Gastroesophageal sphincter (tissue), 4 donors: ENCODE data around the gene GABRG3. TPM values are rescaled to one million over a fixed set of nuclear protein-coding genes. Genes with fewer than 3 reads are reported as not detected.

ENCODE experiments used
- ATAC-seq: fragments of 150-250 bp; one replicate; pipeline ENCODE4 v1.9.1; 2016; ENCODE audit warnings: mild to moderate bottlenecking, moderate library complexity
- H3K27ac ChIP-seq, 4 donors: fragments of 200-600 bp; sonication (generic) in 3 of 4; 1 replicate in 3 of 4; 2 replicates in 1 of 4; pipeline ENCODE4 v1.5.1; 2016 to 2019
- H3K27me3 ChIP-seq: fragments of 200-600 bp; sonication (generic); one replicate; pipeline ENCODE4 v1.5.1; 2019
- H3K36me3 ChIP-seq, 2 donors: fragments of 200-600 bp; sonication (generic); one replicate each; pipeline ENCODE4 v1.5.1; 2019; ENCODE audit warnings: control low read depth in 1 of 2
- H3K4me1 ChIP-seq, 3 donors: fragments of 200-600 bp; sonication (generic); 1 replicate in 2 of 3; 2 replicates in 1 of 3; pipeline ENCODE4 v1.5.1; 2016 to 2019; ENCODE audit warnings: control low read depth in 2 of 3
- H3K4me3 ChIP-seq, 2 donors: fragments of 200-600 bp; sonication (generic); one replicate each; pipeline ENCODE4 v1.5.1; 2019; ENCODE audit warnings: mild to moderate bottlenecking in 1 of 2, moderate library complexity in 1 of 2
- H3K9me3 ChIP-seq, 3 donors: fragments of 200-600 bp; sonication (generic); one replicate each; pipeline ENCODE4 v1.5.1; 2017 to 2019; ENCODE audit warnings: control low read depth in 2 of 3
- CTCF ChIP-seq, 4 experiments: fragments of 200-600 bp in 2 of 4; fragments of 450-650 bp in 2 of 4; sonication (generic) in 1 of 4; IDR thresholded peaks; one replicate each; pipeline ENCODE4 v1.5.1; 2017 to 2019; ENCODE audit warnings: antibody characterized with exemption in 4 of 4, mild to moderate bottlenecking in 2 of 4, moderate library complexity in 2 of 4
- EP300 ChIP-seq: sonication (generic); formaldehyde crosslinking; IDR thresholded peaks from one replicate; pipeline ENCODE4 v1.6.1; 2017; ENCODE audit warnings: antibody characterized with exemption, mild to moderate bottlenecking
- POLR2A ChIP-seq, 2 donors: fragments of 450-650 bp; IDR thresholded peaks; one replicate each; pipeline ENCODE4 v1.6.1; 2017; ENCODE audit warnings: antibody characterized with exemption in 2 of 2, mild to moderate bottlenecking in 2 of 2, moderate library complexity in 1 of 2
- POLR2AphosphoS5 ChIP-seq: sonication (generic); formaldehyde crosslinking; IDR thresholded peaks from one replicate; pipeline ENCODE4 v1.6.1; 2017; ENCODE audit warnings: antibody characterized with exemption
- WGBS, 2 donors: methylation state at CpG; one replicate each; pipeline ENCODE4 v1.1.5; 2018; ENCODE audit warnings: low coverage in 1 of 2; 5-methylcytosine and 5-hydroxymethylcytosine counted together
- total RNA-seq, 4 donors: library from RNA; depleted of rRNA; stranded (reverse); fragments of >200 nt; gene quantifications; one replicate each; pipeline ENCODE4 v1.1.0, GENCODE V29; 2016

Gene GABRG3
- total RNA-seq, 4 donors from 2014 or later = under 0.01 to 0.04 TPM; not detected in 2

GRCh38 chr15:27084844-27085243 is 113.9 kb downstream of the GABRG3 start:
- H3K9me3 ChIP-seq = peaks cover 0 to 10% (median 0%) of the 10 kb centered on the region in 3 donors
- H3K4me1 ChIP-seq = no peaks in the 10 kb centered on the region
- no peak for ATAC-seq
- 100% methylated on average over 2 of the region's 3 CpGs for WGBS, 2 donors
- no peak overlapping the region for H3K4me3 ChIP-seq
- H3K27ac ChIP-seq = no peak overlapping the region
- TF ChIP-seq POLR2A (IDR thresholded peaks at IDR 0.05) (no peak), CTCF (IDR thresholded peaks at IDR 0.05) (no peak), POLR2AphosphoS5 (no peak), EP300 (no peak)
- H3K27me3 ChIP-seq = no peaks in the 10 kb centered on the region
- no peaks in the 10 kb centered on the region for H3K36me3 ChIP-seq

GRCh38 chr15:27086149-27086548 is 115.2 kb downstream of the GABRG3 start:
- no peak overlapping the region for H3K4me3 ChIP-seq

GRCh38 chr15:27086805-27087204 is 115.8 kb downstream of the GABRG3 start:
- Histone ChIP-seq H3K4me1 (no peaks in the 10 kb centered on the region), H3K27me3 (no peaks in the 10 kb centered on the region), H3K9me3 (peaks cover 0 to 17% (median 0%) of the 10 kb centered on the region in 3 donors), H3K36me3 (no peaks in the 10 kb centered on the region), H3K4me3 (no peak overlapping the region), H3K27ac (no peak overlapping the region)
- ATAC-seq = no peak
- 65% methylated on average over 4 of the region's 11 CpGs; no CpG with 5 or more reads in 1 of the 2 donors for whole genome bisulfite sequencing, 2 donors
- no peak for TF ChIP-seq CTCF (IDR thresholded peaks at IDR 0.05)
- no peak for TF ChIP-seq POLR2AphosphoS5
- TF ChIP-seq EP300 = no peak
- TF ChIP-seq POLR2A (IDR thresholded peaks at IDR 0.05) = no peak

More at GRCh38 chr15:27086149-27086548, 115.2 kb downstream of the GABRG3 start:
- TF ChIP-seq POLR2A (IDR thresholded peaks at IDR 0.05) = no peak
- no peak for TF ChIP-seq CTCF (IDR thresholded peaks at IDR 0.05)
- Histone ChIP-seq H3K4me1 (no peaks in the 10 kb centered on the region), H3K27ac (no peak overlapping the region), H3K36me3 (no peaks in the 10 kb centered on the region), H3K9me3 (peaks cover 0 to 17% (median 0%) of the 10 kb centered on the region in 3 donors), H3K27me3 (no peaks in the 10 kb centered on the region)
- WGBS, 2 donors = 70 to 86% methylated on average over 1 to 5 of the region's 5 CpGs
- no peak for ATAC-seq

GRCh38 chr15:27087651-27088583 is 116.9 kb downstream of the GABRG3 start:
- TF ChIP-seq EP300 = no peak
- no peak for TF ChIP-seq POLR2AphosphoS5
- TF ChIP-seq POLR2A (IDR thresholded peaks at IDR 0.05) = no peak
- TF ChIP-seq CTCF (IDR thresholded peaks at IDR 0.05) = no peak
- Histone ChIP-seq H3K36me3 (no peaks in the 10 kb centered on the region), H3K9me3 (peaks cover 0 to 17% (median 0%) of the 10 kb centered on the region in 3 donors), H3K4me1 (no peaks in the 10 kb centered on the region), H3K27ac (no peak overlapping the region), H3K4me3 (no peak overlapping the region), H3K27me3 (no peaks in the 10 kb centered on the region)
- WGBS, 2 donors = no CpG with 5 or more reads among the region's 27 CpGs
- ATAC-seq = no peak
